ENCODE measurements around the gene TENM4. TPM values are rescaled to one million over a fixed set of nuclear protein-coding genes. Genes with fewer than 3 reads are reported as not detected.

The TENM4 gene
- total RNA-seq, 4 donors from 2014 or later: 0.88 to 61.5 (median 4.0) TPM

GRCh38 chr11:78740199-78741071 is 700.4 kb downstream of the TENM4 start:
- H3K27me3 ChIP-seq: no peaks in the 10 kb centered on the region
- TF ChIP-seq CTCF (IDR thresholded peaks at IDR 0.05) (no peak), POLR2A (IDR thresholded peaks at IDR 0.05) (no peak)
- H3K4me1 ChIP-seq: no peaks in the 10 kb centered on the region
- no peak overlapping the region for H3K27ac ChIP-seq
- no peak for DNase-seq
- H3K9me3 ChIP-seq: no peaks in the 10 kb centered on the region
- intact Hi-C loops (cut with DNase I; ENCODE audit: low total_unique reads): no loop called here
- no peaks in the 10 kb centered on the region for H3K36me3 ChIP-seq
- no peak overlapping the region for H3K4me3 ChIP-seq

GRCh38 chr11:78737891-78738290 is 702.9 kb downstream of the TENM4 start:
- no peak for DNase-seq
- Histone ChIP-seq H3K9me3 (no peaks in the 10 kb centered on the region), H3K27me3 (no peaks in the 10 kb centered on the region), H3K4me1 (no peaks in the 10 kb centered on the region), H3K27ac (no peak overlapping the region), H3K4me3 (no peak overlapping the region), H3K36me3 (no peaks in the 10 kb centered on the region)
- intact Hi-C loops (cut with DNase I; ENCODE audit: low total_unique reads): no loop called here
- no peak for TF ChIP-seq CTCF (IDR thresholded peaks at IDR 0.05)
- TF ChIP-seq POLR2A (IDR thresholded peaks at IDR 0.05): no peak

GRCh38 chr11:78737301-78737700 is 703.5 kb downstream of the TENM4 start:
- DNase-seq: no peak
- Histone ChIP-seq H3K27ac (no peak overlapping the region), H3K4me1 (no peaks in the 10 kb centered on the region), H3K9me3 (no peaks in the 10 kb centered on the region), H3K27me3 (no peaks in the 10 kb centered on the region), H3K36me3 (no peaks in the 10 kb centered on the region), H3K4me3 (no peak overlapping the region)
- intact Hi-C loops (cut with DNase I; ENCODE audit: low total_unique reads): no loop called here
- TF ChIP-seq CTCF (IDR thresholded peaks at IDR 0.05): no peak
- no peak for TF ChIP-seq POLR2A (IDR thresholded peaks at IDR 0.05)

GRCh38 chr11:78735711-78736110 is 705.1 kb downstream of the TENM4 start:
- Histone ChIP-seq H3K27me3 (no peaks in the 10 kb centered on the region), H3K27ac (no peak overlapping the region), H3K36me3 (no peaks in the 10 kb centered on the region), H3K9me3 (no peaks in the 10 kb centered on the region), H3K4me1 (no peaks in the 10 kb centered on the region), H3K4me3 (no peak overlapping the region)
- TF ChIP-seq CTCF (IDR thresholded peaks at IDR 0.05) (no peak), POLR2A (IDR thresholded peaks at IDR 0.05) (no peak)
- DNase-seq: no peak
- intact Hi-C loops (cut with DNase I; ENCODE audit: low total_unique reads): no loop called here

GRCh38 chr11:78733031-78733430 is 707.8 kb downstream of the TENM4 start:
- no peak for DNase-seq
- TF ChIP-seq CTCF (IDR thresholded peaks at IDR 0.05) (no peak), POLR2A (IDR thresholded peaks at IDR 0.05) (no peak)
- Histone ChIP-seq H3K4me3 (no peak overlapping the region), H3K27me3 (no peaks in the 10 kb centered on the region), H3K36me3 (no peaks in the 10 kb centered on the region), H3K9me3 (no peaks in the 10 kb centered on the region), H3K4me1 (no peaks in the 10 kb centered on the region), H3K27ac (no peak overlapping the region)
- intact Hi-C loops (cut with DNase I; ENCODE audit: low total_unique reads): no loop called here

Measured in uterus (tissue), 4 donors.